ENCODE measurements around the gene ABCB8. TPM values are rescaled to one million over a fixed set of nuclear protein-coding genes. Genes with fewer than 3 reads are reported as not detected.

ABCB8 gene
- total RNA-seq, 2 donors from 2014 or later = 35.9 to 37.2 TPM

- Mint-ChIP-seq H3K36me3 (ENCODE audit: low read depth) (no peaks in the 10 kb centered on the region), H3K27ac (no peak overlapping the region), H3K9me3 (peaks cover 3% of the 10 kb centered on the region), H3K4me3 (no peak overlapping the region), H3K27me3 (ENCODE audit: insufficient read depth) (peaks cover 89% of the 10 kb centered on the region), H3K4me1 (peaks cover 18% of the 10 kb centered on the region)
- Histone ChIP-seq H3K9ac (ENCODE audit: extremely low read depth, low read length, poor library complexity, severe bottlenecking) (no peak overlapping the region), H3K9me3 (ENCODE audit: control insufficient read depth, low read length) (no peaks in the 10 kb centered on the region), H3K4me1 (ENCODE audit: control insufficient read depth, insufficient read depth, low read length) (no peaks in the 10 kb centered on the region), H3K4me3 (ENCODE audit: low read length) (no peak overlapping the region), H3K27me3 (ENCODE audit: control insufficient read depth, insufficient read depth, low read length, poor library complexity, severe bottlenecking) (peaks cover 46% of the 10 kb centered on the region), H3K36me3 (ENCODE audit: control insufficient read depth, insufficient read depth, low read length) (no peaks in the 10 kb centered on the region), H3K27ac (ENCODE audit: low read depth, low read length) (no peak overlapping the region)
- WGBS, 2 experiments (ENCODE audit: insufficient coverage in 1 of 2, insufficient read length in 1 of 2) = 57 to 68% methylated on average over 12 to 20 of the region's 20 CpGs
- DNase-seq = no peak
- TF ChIP-seq CTCF (conservative IDR thresholded peaks at IDR 0.05) = no peak
Measured at GRCh38 chr7:151019130-151019447, 9.2 kb upstream of the ABCB8 start.

- H3K4me1 ChIP-seq (ENCODE audit: control insufficient read depth, insufficient read depth, low read length) = no peaks in the 10 kb centered on the region
- no peak overlapping the region for H3K4me3 Mint-ChIP-seq
- no peaks in the 10 kb centered on the region for H3K9me3 ChIP-seq (ENCODE audit: control insufficient read depth, low read length)
- peak overlapping the region; percentile 61 for H3K27ac ChIP-seq (ENCODE audit: low read depth, low read length)
- WGBS, 2 experiments (ENCODE audit: insufficient coverage in 1 of 2, insufficient read length in 1 of 2) = 56 to 57% methylated on average over 3 to 6 of the region's 7 CpGs
- H3K9me3 Mint-ChIP-seq = peaks cover 3% of the 10 kb centered on the region
- TF ChIP-seq CTCF (conservative IDR thresholded peaks at IDR 0.05) = no peak
- H3K27ac Mint-ChIP-seq = no peak overlapping the region
- H3K27me3 Mint-ChIP-seq (ENCODE audit: insufficient read depth) = peaks cover 88% of the 10 kb centered on the region
- H3K4me3 ChIP-seq (ENCODE audit: low read length) = no peak overlapping the region
- no peaks in the 10 kb centered on the region for H3K36me3 Mint-ChIP-seq (ENCODE audit: low read depth)
- DNase-seq = peak; percentile 77
- no peaks in the 10 kb centered on the region for H3K36me3 ChIP-seq (ENCODE audit: control insufficient read depth, insufficient read depth, low read length)
- H3K27me3 ChIP-seq (ENCODE audit: control insufficient read depth, insufficient read depth, low read length, poor library complexity, severe bottlenecking) = peaks cover 46% of the 10 kb centered on the region
- H3K9ac ChIP-seq (ENCODE audit: extremely low read depth, low read length, poor library complexity, severe bottlenecking) = no peak overlapping the region
- peaks cover 21% of the 10 kb centered on the region for H3K4me1 Mint-ChIP-seq
Measured at GRCh38 chr7:151020231-151020630, 8.0 kb upstream of the ABCB8 start.

GRCh38 chr7:151023232-151023631 is 5.0 kb upstream of the ABCB8 start:
- peaks cover 66% of the 10 kb centered on the region for H3K27me3 Mint-ChIP-seq (ENCODE audit: insufficient read depth)
- DNase-seq = no peak
- H3K4me3 Mint-ChIP-seq = no peak overlapping the region

More at GRCh38 chr7:151023232-151023631, 5.0 kb upstream of the ABCB8 start:
- Mint-ChIP-seq H3K27ac (no peak overlapping the region), H3K4me1 (peaks cover 35% of the 10 kb centered on the region), H3K36me3 (ENCODE audit: low read depth) (no peaks in the 10 kb centered on the region), H3K9me3 (peaks cover 3% of the 10 kb centered on the region)
- no peak overlapping the region for H3K27ac ChIP-seq (ENCODE audit: low read depth, low read length)
- TF ChIP-seq CTCF (conservative IDR thresholded peaks at IDR 0.05) = no peak
- H3K9ac ChIP-seq (ENCODE audit: extremely low read depth, low read length, poor library complexity, severe bottlenecking) = no peak overlapping the region
- H3K27me3 ChIP-seq (ENCODE audit: control insufficient read depth, insufficient read depth, low read length, poor library complexity, severe bottlenecking) = peaks cover 29% of the 10 kb centered on the region
- H3K36me3 ChIP-seq (ENCODE audit: control insufficient read depth, insufficient read depth, low read length) = no peaks in the 10 kb centered on the region
- no peaks in the 10 kb centered on the region for H3K9me3 ChIP-seq (ENCODE audit: control insufficient read depth, low read length)
- peaks cover 9% of the 10 kb centered on the region for H3K4me1 ChIP-seq (ENCODE audit: control insufficient read depth, insufficient read depth, low read length)
- no peak overlapping the region for H3K4me3 ChIP-seq (ENCODE audit: low read length)
- WGBS, 2 experiments (ENCODE audit: insufficient coverage in 1 of 2, insufficient read length in 1 of 2) = 88 to 89% methylated on average over 6 to 10 of the region's 10 CpGs
